B cell (primary cell): ENCODE results near the gene NBL1.

Experiments
- CTCF ChIP-seq: fragments of 200-600 bp; IDR thresholded peaks from one replicate; pipeline ENCODE4 v1.8.0; 2022; ENCODE audit warnings: antibody characterized with exemption, mild to moderate bottlenecking
- EZH2 ChIP-seq: IDR thresholded peaks from 2 replicates; pipeline ENCODE4 v1.6.1; 2012; ENCODE audit warnings: borderline replicate concordance, low read depth, mild to moderate bottlenecking, moderate library complexity, low read length; ENCODE audit not compliant: insufficient read depth, poor library complexity, severe bottlenecking

GRCh38 chr1:19647643-19648042 is 3.5 kb downstream of the NBL1 start:
- TF ChIP-seq CTCF (no peak), EZH2 (no peak)
